Islet precursor cell (in vitro differentiated cells): Measurements from ENCODE around the gene LCE1A.

Experiments
- DNase-seq: peaks from one replicate; pipeline ENCODE4 v3.0.0-alpha.2; 2018

The LCE1A gene, protein sequence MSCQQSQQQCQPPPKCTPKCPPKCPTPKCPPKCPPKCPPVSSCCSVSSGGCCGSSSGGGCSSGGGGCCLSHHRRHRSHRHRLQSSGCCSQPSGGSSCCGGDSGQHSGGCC

DNA sequence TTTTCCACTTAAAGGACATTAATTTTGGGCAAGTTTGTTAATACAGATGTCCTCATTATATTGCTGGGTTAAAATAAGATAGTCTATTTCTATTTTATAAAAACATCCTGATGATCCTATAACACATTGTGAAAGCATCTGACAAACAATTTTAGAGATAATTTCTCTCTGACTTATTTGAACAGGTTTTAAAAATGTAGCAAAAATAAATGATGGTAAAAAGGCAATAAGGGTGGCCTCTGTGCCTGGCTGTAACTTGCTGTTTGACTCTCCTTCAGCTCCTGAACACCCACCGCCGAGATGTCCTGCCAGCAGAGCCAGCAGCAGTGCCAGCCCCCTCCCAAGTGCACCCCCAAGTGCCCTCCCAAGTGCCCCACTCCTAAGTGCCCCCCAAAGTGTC lies at the start of gene LCE1A:
Gene LCE1A (plus strand): TSS at position 301 of the 400 bp plus-strand sequence. CDS start 0 bp downstream, at position 301.
- DNase-seq, result no peak

DNA sequence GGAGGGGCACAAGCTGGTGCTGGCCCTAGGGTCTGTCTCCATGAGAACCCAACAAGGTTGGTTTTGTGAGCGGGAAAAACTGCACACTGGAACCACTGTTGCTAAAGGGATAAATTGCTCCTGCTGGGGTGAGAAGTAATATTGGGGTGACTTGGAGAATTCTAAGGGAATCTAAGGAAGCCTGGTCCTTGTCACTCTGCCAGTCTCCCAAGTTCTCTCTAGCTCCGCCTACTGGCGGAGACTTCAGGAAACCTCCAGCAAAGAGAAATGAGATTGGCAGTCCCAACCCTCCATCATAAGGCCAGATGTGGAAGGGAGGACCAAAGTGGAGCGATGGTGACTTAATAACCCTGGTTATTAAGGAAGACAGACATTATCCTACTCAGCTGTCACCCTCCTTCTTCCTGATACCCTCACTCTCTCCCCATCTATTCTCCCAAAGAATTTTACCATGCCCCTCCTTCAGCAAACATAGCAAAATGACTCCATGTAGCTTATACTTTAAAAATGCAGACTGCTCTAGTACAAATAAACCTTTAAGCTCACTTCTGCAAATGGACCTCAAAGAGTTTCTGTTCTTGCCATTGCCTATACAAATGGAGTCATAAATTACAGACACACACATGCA lies 49.6 kb upstream of the LCE1A start:
- no peak for DNase-seq

DNA sequence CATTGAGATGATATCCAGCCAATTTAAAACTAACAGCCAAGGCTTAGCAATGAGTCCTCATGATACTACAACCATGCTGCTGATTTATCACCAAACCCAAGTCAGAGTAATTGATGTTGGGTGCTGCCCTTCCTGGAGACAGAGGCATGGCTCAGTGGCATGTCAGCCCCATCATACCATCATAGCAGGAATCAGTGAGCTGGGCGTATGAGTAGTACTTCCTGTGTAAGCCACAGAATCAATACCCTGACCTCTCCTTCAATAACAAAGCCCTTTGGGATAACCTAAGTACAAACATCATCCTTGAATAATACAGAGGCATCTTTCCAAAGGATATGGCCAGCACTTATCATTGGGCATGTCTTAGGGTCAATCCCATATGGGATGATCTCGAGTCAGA lies 44.2 kb upstream of the LCE1A start:
- DNase-seq, result no peak

DNA sequence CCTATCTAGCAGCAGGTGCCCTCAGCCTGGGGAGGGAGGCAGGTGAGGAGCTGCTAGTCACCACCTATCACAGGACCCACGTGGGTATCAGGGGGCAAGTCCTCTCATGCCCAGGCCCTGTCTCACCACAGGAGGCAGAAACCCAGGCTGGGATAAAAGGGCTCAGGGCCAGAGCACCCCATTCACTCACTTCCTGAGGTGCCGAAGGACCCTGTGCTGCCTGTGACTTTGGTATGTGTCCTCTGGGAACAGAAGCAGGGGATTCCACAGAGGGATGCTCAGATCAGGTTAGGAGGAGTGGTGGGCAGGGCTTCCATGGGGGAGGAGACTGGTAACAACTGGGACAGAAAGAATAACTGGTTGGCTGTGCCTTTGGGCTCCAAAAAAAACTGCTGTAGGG lies 41.2 kb upstream of the LCE1A start, which contains the start of gene LCE1E:
Gene LCE1E (plus strand): TSS at position 181 of the 400 bp plus-strand sequence. CDS start 1,043 bp downstream, outside the sequence.
- DNase-seq, result no peak

DNA sequence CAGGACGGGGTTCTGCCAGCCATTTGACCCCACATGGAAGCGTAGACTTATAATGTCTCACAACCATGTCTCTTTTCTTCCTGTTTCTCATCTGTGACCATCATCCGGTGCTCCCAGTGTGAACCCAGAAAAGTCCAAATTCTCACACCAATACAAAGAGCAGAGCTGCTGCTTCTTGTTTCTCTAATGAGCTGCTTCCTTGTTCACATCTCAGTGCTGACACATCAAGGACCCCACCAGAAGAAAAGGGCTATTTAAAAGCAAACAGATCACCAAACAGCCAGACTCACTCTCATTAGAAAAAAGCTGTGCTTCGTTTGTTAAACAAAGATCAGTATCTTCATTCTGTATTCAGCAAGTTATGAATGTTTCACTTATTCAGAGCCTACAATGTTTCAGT lies 31.6 kb upstream of the LCE1A start:
- no peak for DNase-seq

DNA sequence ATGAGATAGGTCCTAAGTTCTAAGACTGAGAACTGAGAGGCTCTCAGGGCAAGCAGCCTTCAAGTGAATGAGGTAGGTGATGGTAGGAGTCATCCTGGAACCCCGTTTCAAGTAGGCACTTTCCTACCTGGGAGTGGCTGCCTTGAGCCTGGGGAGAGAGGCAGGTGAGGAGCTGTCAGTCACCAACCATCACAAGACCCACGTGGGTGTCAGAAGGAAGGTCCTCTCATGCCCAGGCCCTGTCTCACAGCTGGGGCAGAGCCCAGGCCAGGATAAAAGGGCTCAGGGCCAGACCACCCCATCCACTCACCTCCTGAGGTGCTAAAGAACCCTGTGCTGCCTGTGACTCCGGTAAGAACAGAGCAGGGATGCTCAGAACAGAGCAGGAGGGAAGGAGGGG lies 30.9 kb upstream of the LCE1A start, which contains the start of gene LCE1D:
Gene LCE1D (plus strand): TSS at position 301 of the 400 bp plus-strand sequence. CDS start 1,074 bp downstream, outside the sequence.
- no peak for DNase-seq

DNA sequence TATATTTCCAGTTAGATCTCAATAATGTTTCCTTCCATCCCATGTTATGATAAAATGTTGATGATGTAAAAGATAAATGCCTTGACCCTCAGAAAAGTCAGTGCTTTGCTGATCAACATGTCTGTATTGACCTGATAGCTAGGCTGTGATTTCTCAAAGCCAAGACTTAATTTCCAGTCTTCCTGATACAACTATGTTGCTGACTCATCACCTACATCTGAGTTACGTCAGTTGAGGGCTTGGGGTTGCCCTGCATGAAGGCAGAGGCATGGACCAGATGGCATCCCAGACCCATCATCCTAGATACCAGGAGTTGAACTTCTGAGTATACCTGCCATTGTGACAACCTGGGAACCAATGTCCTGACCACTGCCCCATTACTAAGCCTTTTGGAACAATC lies 25.9 kb upstream of the LCE1A start:
- DNase-seq, result no peak

DNA sequence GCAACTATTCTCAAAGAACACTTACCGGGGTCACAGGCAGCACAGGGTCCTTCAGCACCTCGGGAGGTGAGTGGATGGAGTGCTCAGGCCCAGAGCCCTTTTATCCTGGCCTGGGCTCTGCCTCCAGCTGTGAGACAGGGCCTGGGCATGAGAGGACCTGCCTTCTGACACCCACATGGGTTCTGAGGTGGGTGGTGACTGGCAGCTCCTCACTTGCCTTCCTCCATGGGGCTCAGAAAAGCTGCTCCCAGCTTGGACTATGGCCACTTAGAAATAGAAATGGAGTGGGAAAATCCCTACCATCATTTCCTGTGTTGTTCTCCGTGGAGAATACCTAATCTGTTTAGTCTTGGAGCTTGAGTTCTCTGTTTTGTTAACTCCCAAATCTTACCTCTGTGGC lies 20.7 kb upstream of the LCE1A start, which contains the start of gene LCE1C:
Gene LCE1C (minus strand): TSS at position 76 of the 400 bp plus-strand sequence. CDS start 1,173 bp downstream, outside the sequence.
- DNase-seq, result no peak

DNA sequence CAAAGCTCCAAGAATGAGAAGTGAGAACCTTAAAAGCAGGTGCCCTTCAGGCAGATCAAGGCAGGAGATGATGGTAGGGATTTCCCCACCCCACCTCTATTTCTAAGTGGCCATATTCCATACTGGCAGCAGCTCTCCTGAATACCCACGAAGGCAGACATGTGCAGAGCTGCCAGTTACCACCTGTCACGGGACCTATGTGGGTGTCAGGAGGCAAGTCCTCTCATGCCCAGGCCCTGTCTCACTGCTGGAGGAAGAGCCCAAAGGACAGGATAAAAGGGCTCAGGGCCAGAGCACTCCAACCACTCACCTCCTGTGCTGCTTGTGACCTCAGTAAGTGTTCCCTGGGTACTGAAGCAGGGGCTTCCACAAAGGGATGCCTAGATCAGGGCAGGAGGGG lies 16.2 kb upstream of the LCE1A start:
- no peak for DNase-seq

DNA sequence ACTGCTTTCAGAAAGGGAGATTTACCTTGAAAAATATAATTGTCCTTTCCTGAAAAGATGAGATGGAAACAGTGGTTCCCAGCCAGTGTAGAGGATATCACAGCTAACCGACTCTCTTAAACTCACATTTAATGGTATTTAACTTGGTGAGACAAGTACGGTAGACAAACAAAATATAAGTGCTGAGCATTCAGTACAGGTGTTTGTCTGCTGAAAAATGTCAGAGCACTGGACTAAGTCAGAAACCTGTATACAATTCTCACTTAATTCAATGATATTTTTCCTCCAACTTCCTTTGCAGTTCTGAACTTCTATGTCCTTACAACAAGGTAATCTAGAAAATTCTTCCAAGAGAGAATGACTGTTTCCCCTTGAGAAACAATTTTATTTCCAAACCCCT lies 15.6 kb upstream of the LCE1A start, which contains the start of gene LCE1B:
Gene LCE1B (plus strand): TSS at position 301 of the 400 bp plus-strand sequence. CDS start 476 bp downstream, outside the sequence.
- no peak for DNase-seq

DNA sequence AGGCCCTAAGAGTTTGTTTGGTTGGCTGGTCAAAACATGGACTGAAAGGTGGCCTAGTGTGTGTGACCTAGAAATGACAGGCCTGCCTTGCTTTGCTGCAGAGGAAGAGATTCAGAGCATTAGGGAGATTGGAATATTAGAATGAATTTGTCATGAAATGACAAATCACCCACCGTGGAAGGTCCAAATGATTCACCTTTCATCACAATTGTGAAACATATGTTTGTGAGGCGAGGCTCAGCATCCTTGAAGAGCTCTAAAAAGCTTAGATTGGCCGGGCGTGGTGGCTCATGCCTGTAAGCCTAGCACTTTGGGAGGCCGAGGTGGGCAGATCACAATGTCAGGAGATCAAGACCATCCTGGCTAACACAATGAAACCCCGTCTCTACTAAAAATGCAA lies 10.0 kb upstream of the LCE1A start:
- DNase-seq, result no peak

DNA sequence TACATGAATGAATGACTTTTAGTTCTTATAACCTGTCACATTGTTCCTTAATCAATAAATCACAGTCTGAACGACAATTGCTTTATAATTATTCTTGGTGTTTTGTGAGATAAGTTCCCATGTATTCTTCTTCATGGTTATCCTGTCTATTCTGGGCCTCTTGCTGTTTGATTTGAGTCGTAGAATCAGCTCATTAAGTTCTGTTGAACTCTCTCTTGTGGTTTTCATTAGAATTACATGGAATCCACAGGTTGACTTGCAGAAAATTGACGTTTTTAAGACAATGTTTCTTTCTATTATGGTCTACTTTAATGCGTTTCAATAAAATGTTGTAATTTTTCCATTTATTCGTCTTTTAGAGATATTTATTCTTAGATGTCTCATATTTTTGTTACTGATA lies 4.0 kb upstream of the LCE1A start:
- DNase-seq, result no peak

DNA sequence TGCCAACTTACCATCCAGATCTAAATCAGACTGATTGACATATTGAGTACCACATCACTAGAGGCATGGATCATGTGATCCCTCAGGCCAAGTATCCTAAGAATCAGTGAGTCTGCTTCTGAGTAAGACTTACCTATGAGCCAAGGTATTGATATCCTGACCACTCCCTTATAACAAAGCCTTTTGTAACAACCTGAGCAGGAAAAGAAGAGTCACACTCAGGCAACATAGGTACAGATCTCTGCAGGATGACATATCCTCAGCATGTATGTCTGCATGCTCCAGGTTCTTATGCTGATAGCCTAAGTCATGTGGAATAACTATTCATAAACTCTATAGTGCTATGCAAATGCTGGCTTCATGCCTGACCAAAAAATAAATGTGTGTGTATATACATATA lies 2.3 kb upstream of the LCE1A start:
- DNase-seq, result no peak

DNA sequence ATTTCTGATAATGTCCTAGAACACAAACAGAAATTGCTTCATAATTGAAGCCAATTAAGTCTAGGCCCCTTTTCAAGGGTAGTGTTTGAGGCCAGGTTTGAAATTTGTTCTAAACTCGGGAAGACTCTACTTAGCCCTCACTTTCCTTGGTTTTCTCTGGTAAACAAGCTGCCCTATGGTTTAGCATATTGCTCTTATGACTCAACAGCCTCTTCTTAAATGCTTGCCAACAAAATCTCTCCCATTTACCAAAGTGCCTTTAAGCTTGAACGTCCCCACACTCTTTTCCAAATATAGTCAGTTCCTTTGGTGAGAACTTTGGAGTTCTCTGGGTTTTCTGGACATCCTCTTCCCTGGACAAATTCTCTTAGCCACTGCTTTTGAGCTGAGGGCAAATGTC lies 9.6 kb downstream of the LCE1A start:
- no peak for DNase-seq

DNA sequence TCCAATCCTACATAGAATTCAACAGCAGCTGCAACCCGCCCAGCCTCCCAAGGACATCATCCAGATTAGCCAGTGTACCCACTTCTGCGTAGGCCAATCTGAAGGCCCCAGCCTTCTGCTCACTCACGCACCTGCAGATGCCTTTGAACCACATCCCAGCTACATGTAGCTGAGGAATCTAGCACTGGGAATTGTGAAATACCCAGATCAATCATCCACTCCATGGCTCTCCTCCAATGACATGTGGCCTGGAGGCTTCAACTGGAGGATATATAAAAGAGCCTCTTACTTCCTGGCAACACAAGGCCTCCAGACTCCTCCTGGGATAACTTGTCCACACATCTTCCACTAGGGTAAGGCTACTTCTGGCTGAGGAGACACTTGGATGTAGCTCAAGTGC lies 15.3 kb downstream of the LCE1A start, which contains the start of gene LCE6A:
Gene LCE6A (plus strand): TSS at position 301 of the 400 bp plus-strand sequence. CDS start 665 bp downstream, outside the sequence.
- DNase-seq, result no peak

DNA sequence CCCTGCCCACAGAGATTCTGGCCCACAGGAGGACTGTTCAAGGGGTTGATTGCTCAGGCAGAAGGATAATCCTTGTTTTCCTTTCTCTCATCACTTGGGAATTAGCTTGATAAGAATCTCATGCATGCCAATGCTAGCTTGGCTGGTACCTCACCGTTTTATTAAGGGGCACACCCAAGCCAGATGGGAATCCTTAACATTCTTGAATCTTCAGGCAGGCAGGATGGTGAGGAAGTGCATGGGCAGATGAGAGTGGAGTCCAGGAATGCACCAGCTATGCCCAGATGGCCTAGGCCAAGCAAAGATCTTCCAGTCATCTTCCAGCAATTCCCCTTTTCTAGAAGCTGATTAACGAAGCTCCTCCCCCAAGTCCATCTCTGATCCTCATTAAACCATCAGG lies 28.4 kb downstream of the LCE1A start:
- no peak for DNase-seq

DNA sequence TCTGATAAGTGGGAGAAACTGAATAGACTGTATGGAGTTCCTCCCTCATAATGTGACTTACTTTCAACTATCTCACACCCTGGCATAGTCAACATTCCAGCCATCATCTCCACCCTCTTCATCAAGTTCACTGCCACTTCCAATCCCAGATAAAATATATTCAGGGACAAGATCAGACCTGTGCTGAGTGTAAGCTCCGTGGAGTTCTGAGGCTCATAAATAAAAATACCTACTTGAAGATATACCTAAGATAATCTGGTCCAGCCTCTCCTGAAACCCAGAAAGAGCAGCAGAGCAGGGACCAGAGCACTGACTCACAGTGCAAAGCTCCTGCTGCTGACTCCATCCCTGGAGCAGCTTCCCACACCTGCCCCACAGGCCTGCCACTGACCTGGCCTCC lies 30.8 kb downstream of the LCE1A start:
- no peak for DNase-seq

DNA sequence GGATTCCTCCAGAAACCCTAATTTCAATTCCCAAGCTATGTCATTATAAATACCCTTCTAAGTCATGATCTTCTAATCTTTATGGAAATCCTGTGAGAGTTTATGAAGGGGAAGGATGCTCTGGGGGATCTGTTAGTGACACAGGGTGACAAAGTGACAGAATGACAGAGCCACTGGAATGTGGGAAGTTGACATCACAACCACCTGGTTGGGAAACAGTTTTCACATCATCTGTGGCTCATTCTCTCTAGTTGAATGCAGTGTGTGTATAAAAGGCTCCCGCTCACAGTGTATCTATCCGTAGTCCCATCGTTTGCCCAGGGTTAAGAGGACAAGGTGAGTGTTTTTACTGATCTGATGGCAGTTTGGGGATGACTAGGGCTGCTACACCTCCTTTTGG lies 32.4 kb downstream of the LCE1A start, which contains the start of gene LCE7A:
Gene LCE7A (plus strand): TSS at position 301 of the 400 bp plus-strand sequence. CDS start 702 bp downstream, outside the sequence.
- no peak for DNase-seq

DNA sequence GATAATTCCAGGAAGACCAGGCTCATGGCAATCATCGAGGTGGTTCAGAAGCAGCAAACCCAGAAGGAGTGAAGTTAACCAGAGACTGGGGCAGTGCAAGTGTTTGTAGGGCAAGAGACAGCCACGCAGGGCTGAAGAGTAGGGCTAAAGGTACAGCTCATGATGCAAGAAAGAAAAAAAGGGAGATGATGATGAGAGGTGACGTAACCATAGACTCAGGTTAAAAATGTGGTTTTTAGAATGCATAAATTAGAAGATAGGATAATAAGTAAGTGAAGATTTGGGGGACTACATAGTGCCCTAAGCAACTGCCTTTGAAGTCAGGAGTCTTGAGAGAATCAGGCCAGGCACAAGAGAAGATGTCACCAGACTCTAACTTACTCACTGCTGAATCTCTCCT lies 32.9 kb downstream of the LCE1A start:
- DNase-seq, result no peak

DNA sequence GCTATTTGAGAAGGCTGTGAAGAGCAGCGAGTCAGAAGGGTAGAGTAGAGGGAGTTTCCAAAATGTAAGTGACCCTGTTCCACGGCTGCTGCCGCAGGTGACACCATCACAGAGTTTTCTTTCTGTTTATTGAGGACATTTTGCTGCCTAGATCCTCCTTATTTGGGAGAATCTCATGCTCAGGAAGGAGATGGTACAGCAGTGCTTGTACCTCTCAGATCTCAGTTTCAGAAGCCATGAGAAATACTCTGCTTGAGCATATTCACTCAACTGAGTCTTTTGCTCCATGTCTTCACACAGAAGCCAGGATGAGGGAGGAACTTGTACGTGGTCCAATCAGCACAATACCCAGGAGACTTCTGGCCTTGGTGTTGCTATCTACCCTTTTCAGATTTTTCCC lies 34.1 kb downstream of the LCE1A start:
- DNase-seq, result no peak

DNA sequence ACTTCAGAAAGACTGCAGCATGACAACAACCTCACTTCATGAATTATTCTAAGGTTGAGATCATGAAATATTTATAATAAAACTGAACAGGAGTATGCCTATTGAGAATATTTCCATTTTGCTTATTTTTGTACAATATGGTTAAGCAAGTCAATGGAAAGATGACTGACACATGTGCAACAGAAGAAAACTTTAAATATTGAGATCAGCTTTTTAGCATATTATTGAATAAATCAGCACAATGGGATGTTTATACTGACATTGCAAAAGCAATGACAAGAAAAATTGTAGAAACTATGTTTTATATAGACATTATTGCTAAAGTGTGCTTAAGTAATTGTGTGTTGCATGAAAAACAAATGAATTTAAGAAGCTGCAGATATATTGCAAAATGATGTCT lies 37.2 kb downstream of the LCE1A start:
- DNase-seq, result no peak

DNA sequence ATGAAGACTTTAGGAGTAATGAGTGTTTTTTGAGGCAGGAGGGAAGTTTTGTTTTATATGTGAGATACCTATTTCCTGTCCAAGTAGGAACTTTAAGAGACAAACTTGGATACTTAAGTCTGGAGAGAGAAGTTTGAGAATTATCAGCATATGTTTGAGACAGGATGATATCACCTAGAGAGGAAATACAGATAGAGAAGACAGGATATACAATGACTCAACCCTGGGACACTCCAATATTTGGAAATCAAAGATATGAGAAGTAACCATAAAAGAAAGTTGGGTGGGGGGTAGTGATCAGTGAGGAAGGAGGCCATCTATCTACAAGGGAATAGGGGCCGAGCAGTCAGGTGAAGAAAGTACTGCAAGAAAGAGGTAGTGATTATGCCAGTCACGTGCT lies 39.0 kb downstream of the LCE1A start:
- no peak for DNase-seq

DNA sequence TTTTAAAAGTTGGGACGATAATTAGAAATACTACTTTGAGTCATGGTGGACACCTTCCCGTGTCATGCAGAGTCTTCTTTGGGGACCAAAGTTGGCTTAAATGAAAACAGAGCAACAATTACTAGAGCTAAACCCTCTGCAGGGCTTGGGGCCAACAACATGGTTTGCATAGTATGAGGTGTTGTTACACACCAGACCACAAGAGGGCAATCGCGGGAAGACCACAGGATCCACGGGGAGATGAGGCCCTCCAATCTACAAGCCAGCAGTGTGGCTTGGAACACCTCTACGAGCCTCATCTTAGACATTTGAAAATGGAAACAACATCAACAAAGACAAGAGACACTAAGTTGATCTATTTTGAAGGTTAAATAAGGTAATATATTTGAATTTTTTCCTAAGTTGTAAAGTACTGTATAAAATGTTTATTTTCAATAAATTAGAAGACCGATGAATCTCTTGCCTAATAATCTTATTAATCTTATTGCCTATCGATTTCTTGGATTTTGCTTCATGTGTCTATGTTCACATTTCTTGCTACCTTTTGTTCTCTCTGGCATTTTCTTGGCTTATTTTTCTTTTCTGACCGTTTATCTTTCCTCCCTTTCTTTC lies 42.6 kb downstream of the LCE1A start:
- peak; percentile 67 for DNase-seq
